H1 (cell line): ENCODE measurements around the gene ATG16L2. TPM values are rescaled to one million over a fixed set of nuclear protein-coding genes. Genes with fewer than 3 reads are reported as not detected.

Experiments
- CTCF ChIA-PET: fragments of 300-600 bp; sonication (Branson Sonifier 250); formaldehyde crosslinking; loops from one replicate; lab custom pipeline; 2021; ENCODE audit not compliant: partially characterized antibody; lab: Charles Lee
- POLR2A ChIA-PET: fragments of 300-600 bp; sonication (Branson Sonifier 250); formaldehyde crosslinking; loops from one replicate; lab custom pipeline; 2021; ENCODE audit warnings: inconsistent platforms; ENCODE audit not compliant: partially characterized antibody; lab: Charles Lee
- DNase-seq, 2 experiments: peaks; one replicate each; pipeline versions ENCODE4 v3.0.0 to v3.0.0-alpha.2; 2010 to 2022; ENCODE audit warnings: low spot score in 2 of 2, low read depth in 1 of 2, mixed read lengths in 1 of 2
- FAIRE-seq: peaks from 2 replicates; lab custom pipeline; 2011; peaks lifted over from hg19 to GRCh38; lab: Jason Lieb, UNC
- H2AFZ ChIP-seq: 2 replicates; pipeline ENCODE4 v1.8.1; 2012; ENCODE audit warnings: low read length, inconsistent platforms
- H2AK5ac ChIP-seq: 2 replicates; pipeline ENCODE4 v1.6.1; 2013; ENCODE audit warnings: low read depth, low read length
- H2BK120ac ChIP-seq: replicated peaks from 2 replicates; pipeline ENCODE3; 2013; ENCODE audit warnings: low read depth, low read length, inconsistent platforms
- H2BK12ac ChIP-seq: 2 replicates; pipeline ENCODE4 v1.6.1; 2013; ENCODE audit warnings: low read depth, low read length
- H2BK15ac ChIP-seq: 2 replicates; pipeline ENCODE4 v1.6.1; 2013; ENCODE audit warnings: low read length
- H2BK20ac ChIP-seq: 2 replicates; pipeline ENCODE4 v1.6.1; 2013; ENCODE audit warnings: low read length
- H2BK5ac ChIP-seq: 2 replicates; pipeline ENCODE4 v1.6.1; 2013; ENCODE audit warnings: low read depth, low read length
- H3K14ac ChIP-seq: 2 replicates; pipeline ENCODE4 v1.6.1; 2013; ENCODE audit warnings: inconsistent platforms; ENCODE audit not compliant: insufficient read length
- H3K18ac ChIP-seq: 2 replicates; pipeline ENCODE4 v1.6.1; 2013; ENCODE audit warnings: low read length; ENCODE audit errors: extremely low read depth
- H3K23ac ChIP-seq: 2 replicates; pipeline ENCODE4 v1.6.1; 2013; ENCODE audit warnings: inconsistent platforms; ENCODE audit not compliant: insufficient read length
- H3K23me2 ChIP-seq: 2 replicates; pipeline ENCODE4 v1.6.1; 2013; ENCODE audit warnings: low read depth, low read length
- H3K27ac ChIP-seq: 2 replicates; pipeline ENCODE4 v1.6.1; 2011; ENCODE audit warnings: low read depth, low read length, inconsistent platforms
- H3K27me3 ChIP-seq, 4 experiments: replicated peaks in 1 of 4; 1 replicate in 1 of 4; 2 replicates in 3 of 4; pipeline versions ENCODE4 v1.6.1 to v1.8.1; 2011 to 2013; ENCODE audit warnings: low read length in 3 of 4, mild to moderate bottlenecking in 3 of 4, inconsistent platforms in 2 of 4, mixed read lengths in 2 of 4, moderate library complexity in 1 of 4; ENCODE audit not compliant: control insufficient read depth in 3 of 4, insufficient read depth in 3 of 4; ENCODE audit errors: extremely low read depth in 1 of 4
- H3K36me3 ChIP-seq, 4 experiments: 2 replicates each; pipeline versions ENCODE4 v1.6.1 to v1.8.1; 2011 to 2013; ENCODE audit warnings: mild to moderate bottlenecking in 4 of 4, low read length in 3 of 4, moderate library complexity in 2 of 4, control low read depth in 1 of 4, inconsistent platforms in 1 of 4; ENCODE audit not compliant: insufficient read depth in 4 of 4, control insufficient read depth in 2 of 4
- H3K4ac ChIP-seq: replicated peaks from 2 replicates; pipeline ENCODE3; 2013; ENCODE audit warnings: low read length, low read depth, mixed read lengths, inconsistent platforms; ENCODE audit not compliant: insufficient read length
- H3K4me1 ChIP-seq, 4 experiments: replicated peaks in 1 of 4; 1 replicate in 1 of 4; 2 replicates in 3 of 4; pipeline versions ENCODE4 v1.6.1 to v1.8.1; 2011 to 2013; ENCODE audit warnings: low read length in 3 of 4, inconsistent platforms in 2 of 4, mixed read lengths in 1 of 4; ENCODE audit not compliant: insufficient read depth in 4 of 4, control insufficient read depth in 3 of 4
- H3K4me2 ChIP-seq, 2 experiments: 2 replicates each; pipeline versions ENCODE4 v1.6.1 to v1.8.1; 2011 to 2013; ENCODE audit warnings: low read depth in 2 of 2, low read length in 2 of 2, control low read depth in 1 of 2, inconsistent platforms in 1 of 2, mild to moderate bottlenecking in 1 of 2; ENCODE audit not compliant: insufficient read depth in 1 of 2
- H3K4me3 ChIP-seq, 4 experiments: fragments of 200-600, 300-600 bp in 1 of 4; sonication (generic), shearing (Covaris generic), sonication (Bioruptor Twin) in 1 of 4; 2 replicates each; pipeline versions ENCODE4 v1.5.1 to v1.8.1; 2011 to 2016; ENCODE audit warnings: low read length in 4 of 4, low read depth in 3 of 4, control low read depth in 2 of 4, inconsistent platforms in 2 of 4, mild to moderate bottlenecking in 2 of 4, mixed read lengths in 1 of 4, moderate library complexity in 1 of 4; ENCODE audit not compliant: insufficient read depth in 2 of 4; ENCODE audit errors: extremely low read depth in 1 of 4
- H3K56ac ChIP-seq: replicated peaks from 2 replicates; pipeline ENCODE3; 2013; ENCODE audit warnings: low read depth, mild to moderate bottlenecking, mixed read lengths, low read length, inconsistent platforms; ENCODE audit not compliant: insufficient read length
- H3K79me1 ChIP-seq: 2 replicates; pipeline ENCODE4 v1.6.1; 2013; ENCODE audit warnings: low read depth, low read length, control low read depth
- H3K79me2 ChIP-seq, 2 experiments: 2 replicates each; pipeline versions ENCODE4 v1.6.1 to v1.8.1; 2012 to 2013; ENCODE audit warnings: low read length in 2 of 2, mild to moderate bottlenecking in 2 of 2, inconsistent platforms in 1 of 2; ENCODE audit not compliant: insufficient read depth in 2 of 2, control insufficient read depth in 1 of 2
- H3K9ac ChIP-seq, 4 experiments: replicated peaks in 1 of 4; 1 replicate in 1 of 4; 2 replicates in 3 of 4; pipeline versions ENCODE4 v1.6.1 to v1.8.1; 2011 to 2013; ENCODE audit warnings: low read depth in 3 of 4, low read length in 3 of 4, control low read depth in 2 of 4, mild to moderate bottlenecking in 2 of 4, moderate library complexity in 2 of 4, inconsistent platforms in 1 of 4; ENCODE audit errors: extremely low read depth in 1 of 4
- H3K9me3 ChIP-seq, 2 experiments: 2 replicates each; pipeline versions ENCODE4 v1.6.1 to v1.8.1; 2012 to 2013; ENCODE audit warnings: mild to moderate bottlenecking in 2 of 2, moderate library complexity in 2 of 2, control low read depth in 1 of 2, inconsistent platforms in 1 of 2, low read depth in 1 of 2, low read length in 1 of 2, mixed read lengths in 1 of 2; ENCODE audit not compliant: insufficient read depth in 2 of 2
- H4K20me1 ChIP-seq, 2 experiments: replicated peaks in 1 of 2; 2 replicates each; pipeline versions ENCODE3 to v1.8.1; 2011 to 2013; ENCODE audit warnings: inconsistent platforms in 2 of 2, low read length in 2 of 2, mild to moderate bottlenecking in 1 of 2; ENCODE audit not compliant: insufficient read depth in 2 of 2, control insufficient read depth in 1 of 2
- H4K5ac ChIP-seq: 2 replicates; pipeline ENCODE4 v1.6.1; 2013; ENCODE audit warnings: low read length, low read depth, mixed read lengths, inconsistent platforms; ENCODE audit not compliant: insufficient read length
- H4K8ac ChIP-seq: 2 replicates; pipeline ENCODE4 v1.8.0; 2013; ENCODE audit warnings: mild to moderate bottlenecking, moderate library complexity, low read length, inconsistent platforms; ENCODE audit not compliant: insufficient read depth; ENCODE audit errors: extremely low read depth
- H4K91ac ChIP-seq: replicated peaks from 2 replicates; pipeline ENCODE3; 2013; ENCODE audit warnings: low read length, mixed read lengths, inconsistent platforms; ENCODE audit not compliant: insufficient read length
- BCL11A ChIP-seq, 2 experiments: IDR thresholded peaks; one replicate each; pipeline ENCODE4 v1.6.1; 2011; ENCODE audit warnings: low read depth in 2 of 2, low read length in 2 of 2, mild to moderate bottlenecking in 2 of 2
- CHD1 ChIP-seq: IDR thresholded peaks from 2 replicates; pipeline ENCODE4 v1.6.1; 2012; ENCODE audit warnings: low read depth, low read length, improper control_type of control experiment
- E2F6 ChIP-seq: IDR thresholded peaks from 2 replicates; pipeline ENCODE4 v1.6.1; 2012; ENCODE audit warnings: inconsistent platforms
- GABPA ChIP-seq: IDR thresholded peaks from 2 replicates; pipeline ENCODE4 v1.6.1; 2011; ENCODE audit warnings: mild to moderate bottlenecking, low read length, moderate library complexity, borderline replicate concordance; ENCODE audit not compliant: insufficient read depth
- KDM4A ChIP-seq: IDR thresholded peaks from one replicate; pipeline ENCODE4 v1.7.1; 2012; ENCODE audit warnings: low read depth, mild to moderate bottlenecking, moderate library complexity, low read length, inconsistent platforms; ENCODE audit not compliant: severe bottlenecking
- MAX ChIP-seq: IDR thresholded peaks from 2 replicates; pipeline ENCODE4 v1.6.1; 2012; ENCODE audit warnings: inconsistent platforms
- NRF1 ChIP-seq: IDR thresholded peaks from 2 replicates; pipeline ENCODE4 v1.6.1; 2011; ENCODE audit warnings: mild to moderate bottlenecking, low read depth, low read length, improper control_type of control experiment
- RAD21 ChIP-seq, 2 experiments: IDR thresholded peaks in 1 of 2; conservative IDR thresholded peaks in 1 of 2; 2 replicates each; pipeline ENCODE4 v1.6.1; 2011; ENCODE audit warnings: low read depth in 2 of 2, low read length in 2 of 2, improper control_type of control experiment in 1 of 2, inconsistent platforms in 1 of 2, mild to moderate bottlenecking in 1 of 2, moderate library complexity in 1 of 2
- SAP30 ChIP-seq: fragments of 300-600 bp; sonication (generic); IDR thresholded peaks from 2 replicates; pipeline ENCODE4 v1.7.1; 2012; ENCODE audit warnings: low read length, moderate library complexity, mild to moderate bottlenecking, inconsistent platforms; ENCODE audit not compliant: insufficient read depth, insufficient replicate concordance
- SIX5 ChIP-seq: IDR thresholded peaks from 2 replicates; pipeline ENCODE4 v1.6.1; 2011; ENCODE audit warnings: mild to moderate bottlenecking, low read depth, low read length
- TCF12 ChIP-seq: IDR thresholded peaks from 2 replicates; pipeline ENCODE4 v1.6.1; 2011; ENCODE audit warnings: low read depth, mild to moderate bottlenecking, low read length
- YY1 ChIP-seq: IDR thresholded peaks from 2 replicates; pipeline ENCODE4 v1.6.1; 2011; ENCODE audit warnings: low read depth, mild to moderate bottlenecking, low read length
- WGBS, 2 experiments: shearing (Covaris generic) in 1 of 2; methylation state at CpG; one replicate each; pipeline versions ENCODE4 v1.1.6 to v1.1.7; 2013 to 2015; ENCODE audit warnings: low lambda C conversion rate in 2 of 2, mixed read lengths in 2 of 2, inconsistent platforms in 1 of 2, low coverage in 1 of 2, missing lambda C conversion rate in 1 of 2; ENCODE audit not compliant: insufficient replicate concordance in 2 of 2, insufficient coverage in 1 of 2, insufficient read length in 1 of 2; ENCODE audit errors: extremely low coverage in 1 of 2, missing lambda C conversion rate in 1 of 2; 5-methylcytosine and 5-hydroxymethylcytosine counted together
- polyA plus RNA-seq, 7 experiments: library from polyadenylated mRNA; depleted of rRNA in 3 of 7; stranded (reverse) in 5 of 7; unstranded in 2 of 7; fragments of >200 nt in 5 of 7; fragments of 200-250 nt in 2 of 7; gene quantifications; 1 replicate in 5 of 7; 2 replicates in 1 of 7; 4 replicates in 1 of 7; pipeline versions ENCODE4 v1.2.1 to v1.2.3, GENCODE V29; 2011 to 2013; ENCODE audit warnings: missing spikeins in 2 of 7, mixed read lengths in 2 of 7
- total RNA-seq: library from RNA; stranded (reverse); fragmentation: NEBNext Ultra II Directional; extraction: Animal tissue kit (Norgen Biotek cat#: 25700); gene quantifications from 2 replicates; pipeline ENCODE4 v1.2.1, GENCODE V29; 2021

ATG16L2 gene
- total and polyA plus RNA-seq, 2 of the 8 experiments (the other 6 are each of a cell fraction or from before 2014, with no cell fraction given) = 11.0 to 18.5 TPM

GRCh38 chr11:72764503-72764902 lies 49.7 kb upstream of the ATG16L2 start:
- H3K79me2 ChIP-seq = no peaks in the 10 kb centered on the region
- CTCF ChIA-PET = interaction anchor here (0.8 to 3.1 kb wide), 8 partner anchors 10 to 421 kb away, joined by 3 to 21 read pairs (median 3); partner anchors contain the start of gene STARD10
- POLR2A ChIA-PET = interaction anchor here (0.6 to 2.6 kb wide), 4 partner anchors 11 to 48 kb away, joined by 3 to 10 read pairs (median 4); no protein-coding TSS in a partner anchor
- TF ChIP-seq RAD21 (IDR thresholded peaks at IDR 0.05 in 1 of 2, conservative IDR thresholded peaks at IDR 0.05 in 1 of 2; ENCODE audit: low read depth in 2 of 2, low read length in 2 of 2) (peak; percentile 62 to 77), TCF12 (0 out of 2 replicates have a peak, but pooled peaks have one; percentile 66), GABPA (no peak), KDM4A (no peak), SAP30 (no peak), MAX (no peak), NRF1 (no peak), E2F6 (no peak), SIX5 (no peak), YY1 (peak; percentile 82; the same call in 1 of the 2 replicates), BCL11A (IDR thresholded peaks at IDR 0.05; ENCODE audit: low read depth in 2 of 2, low read length in 2 of 2) (no peak), CHD1 (no peak)

More at GRCh38 chr11:72764503-72764902, 49.7 kb upstream of the ATG16L2 start:
- Histone ChIP-seq H4K5ac (peak overlapping the region; percentile 10), H3K23me2 (no peaks in the 10 kb centered on the region), H4K91ac (no peak overlapping the region), H2BK5ac (no peak overlapping the region), H3K14ac (no peak overlapping the region), H2BK15ac (0 out of 2 replicates have a peak overlapping the region, but pooled peaks have one; percentile 29), H2AK5ac (no peak overlapping the region), H3K18ac (peak overlapping the region; percentile 15; the same call in 1 of the 2 replicates), H3K4me1 (peaks cover 0 to 26% (median 16%) of the 10 kb centered on the region in 4 experiments; a peak in 6 of 7 replicates), H2BK120ac (no peak overlapping the region), H3K4ac (no peak overlapping the region), H3K36me3 (no peaks in the 10 kb centered on the region), H3K23ac (no peak overlapping the region), H4K8ac (peak overlapping the region; percentile 45), H2BK12ac (no peak overlapping the region), H3K27me3 (no peaks in the 10 kb centered on the region), H3K9ac (no peak overlapping the region), H4K20me1 (no peaks in the 10 kb centered on the region), H3K4me2 (peak overlapping the region in 1 of 2 experiments; percentile 21; a peak in 2 of 4 replicates), H3K79me1 (peaks cover 3% of the 10 kb centered on the region), H3K27ac (no peak overlapping the region), H2AFZ (no peak overlapping the region), H2BK20ac (peak overlapping the region; percentile 48; the same call in 1 of the 2 replicates), H3K9me3 (no peaks in the 10 kb centered on the region), H3K56ac (no peak overlapping the region), H3K4me3 (no peak overlapping the region)
- peak; percentile 24 for FAIRE-seq
- DNase-seq = peak; percentile 74 to 82
- WGBS, 2 experiments = 14% methylated on average over 11 of the region's 13 CpGs; no CpG with 5 or more reads in 1 of the 2 experiments
